Right lobe of liver (tissue), 6 donors: ENCODE measurements around the gene ENTPD2. TPM values are rescaled to one million over a fixed set of nuclear protein-coding genes. Genes with fewer than 3 reads are reported as not detected.
A peak's percentile ranks its signal among the peaks of the same experiment; 100 is the strongest.

Experiments used
- ATAC-seq, 4 donors: fragments of 200-7000 bp; cut with Tn5 transposase; one replicate each; pipeline ENCODE4 v1.9.1; 2020; ENCODE audit warnings: mild to moderate bottlenecking in 4 of 4, moderate library complexity in 4 of 4
- DNase-seq, 3 donors: peaks; one replicate each; pipeline ENCODE4 v3.0.0-alpha.2; 2020
- H3K27ac ChIP-seq, 3 donors: fragments of 200-600 bp; one replicate each; pipeline ENCODE4 v1.8.0; 2022
- H3K27me3 ChIP-seq, 2 donors: fragments of 200-600 bp; one replicate each; pipeline ENCODE4 v1.8.0; 2022
- H3K36me3 ChIP-seq, 4 donors: fragments of 200-600 bp; sonication (generic) in 1 of 4; one replicate each; pipeline versions ENCODE4 v1.5.1 to v1.8.0; 2017 to 2022; ENCODE audit warnings: control low read depth in 1 of 4
- H3K4me1 ChIP-seq, 4 donors: fragments of 200-600 bp; sonication (generic) in 1 of 4; one replicate each; pipeline versions ENCODE4 v1.5.1 to v1.8.0; 2017 to 2022; ENCODE audit warnings: control low read depth in 1 of 4
- H3K4me3 ChIP-seq, 3 donors: fragments of 200-600 bp; one replicate each; pipeline ENCODE4 v1.8.0; 2022
- H3K9me3 ChIP-seq, 4 donors: fragments of 200-600 bp; sonication (generic) in 1 of 4; one replicate each; pipeline versions ENCODE4 v1.5.1 to v1.8.0; 2017 to 2022; ENCODE audit warnings: control low read depth in 1 of 4
- POLR2A ChIP-seq: fragments of 450-650 bp; IDR thresholded peaks from one replicate; pipeline ENCODE4 v1.6.1; 2017; ENCODE audit warnings: antibody characterized with exemption, mild to moderate bottlenecking
- WGBS: methylation state at CpG from one replicate; pipeline ENCODE4 v1.1.6; 2018; ENCODE audit warnings: low coverage, low lambda C conversion rate; ENCODE audit not compliant: insufficient coverage; ENCODE audit errors: missing lambda C conversion rate; 5-methylcytosine and 5-hydroxymethylcytosine counted together
- intact Hi-C, 2 donors: fragments of 100-400 bp; cut with DNase I; formaldehyde crosslinking; loops; one replicate each; pipeline versions ENCODE4 v1.11.2 to v1.14.1; 2022
- total RNA-seq, 6 experiments: library from RNA; depleted of rRNA in 2 of 6; stranded (reverse); fragments of >200 nt in 2 of 6; fragmentation: NEBNext Ultra II Directional in 3 of 6; extraction: Animal tissue kit (Norgen Biotek cat#: 25700) in 3 of 6; gene quantifications; one replicate each; pipeline versions ENCODE4 v1.1.0 to v1.2.4, GENCODE V29; 2016 to 2023
- TF ChIP-seq, protein P1 (sequence below), 4 donors: fragments of 200-600 bp in 3 of 4; fragments of 450-650 bp in 1 of 4; IDR thresholded peaks; one replicate each; pipeline versions ENCODE4 v1.5.1 to v1.8.0; 2016 to 2022; ENCODE audit warnings: antibody characterized with exemption in 4 of 4, mild to moderate bottlenecking in 2 of 4
- donor health status: DM: no; HTN: yes; CAD: no.
- donor health status: DM: no; HTN: no; CAD: no.
- donor health status: DM: no; HTN: no; CAD: no.
- donor health status: DM: no; HTN: yes; CAD: no.
- donor health status: DM: no; HTN: yes; CAD: no.

Gene ENTPD2
- total RNA-seq, 6 experiments from 2014 or later, result 0.50 to 2.1 (median 0.80) TPM

DNA sequence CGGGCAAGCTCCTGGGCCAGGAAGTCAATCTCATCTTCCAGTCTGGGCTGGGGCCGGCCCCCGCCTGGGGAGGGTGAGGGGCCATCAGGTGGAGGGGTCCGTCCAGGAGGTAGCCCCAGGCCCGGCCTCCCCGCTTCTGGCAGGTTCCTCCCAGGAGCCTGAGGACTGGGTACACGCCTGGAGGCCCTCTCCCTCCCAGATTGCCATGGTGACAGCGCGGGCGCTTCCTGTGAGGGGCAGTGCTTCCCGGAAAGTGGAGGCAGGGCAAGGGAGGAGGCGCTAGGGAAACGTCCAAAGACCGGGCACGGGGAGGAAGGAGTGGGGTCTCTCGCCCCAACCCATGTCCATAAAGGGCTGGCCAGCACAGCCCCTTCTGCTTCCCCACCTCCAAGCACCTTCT lies 12.7 kb downstream of the ENTPD2 start:
- Histone ChIP-seq H3K36me3 (no peaks in the 10 kb centered on the region), H3K27ac (no peak overlapping the region), H3K27me3 (peaks cover 3% of the 10 kb centered on the region in 2 donors), H3K4me1 (peaks cover 0 to 6% (median 0%) of the 10 kb centered on the region in 4 donors), H3K9me3 (no peaks in the 10 kb centered on the region), H3K4me3 (no peak overlapping the region)
- ATAC-seq (peak; percentile 5 to 29 (median 8)), DNase-seq (no peak)
- no peak for TF ChIP-seq POLR2A
- TF ChIP-seq, protein P1, sequence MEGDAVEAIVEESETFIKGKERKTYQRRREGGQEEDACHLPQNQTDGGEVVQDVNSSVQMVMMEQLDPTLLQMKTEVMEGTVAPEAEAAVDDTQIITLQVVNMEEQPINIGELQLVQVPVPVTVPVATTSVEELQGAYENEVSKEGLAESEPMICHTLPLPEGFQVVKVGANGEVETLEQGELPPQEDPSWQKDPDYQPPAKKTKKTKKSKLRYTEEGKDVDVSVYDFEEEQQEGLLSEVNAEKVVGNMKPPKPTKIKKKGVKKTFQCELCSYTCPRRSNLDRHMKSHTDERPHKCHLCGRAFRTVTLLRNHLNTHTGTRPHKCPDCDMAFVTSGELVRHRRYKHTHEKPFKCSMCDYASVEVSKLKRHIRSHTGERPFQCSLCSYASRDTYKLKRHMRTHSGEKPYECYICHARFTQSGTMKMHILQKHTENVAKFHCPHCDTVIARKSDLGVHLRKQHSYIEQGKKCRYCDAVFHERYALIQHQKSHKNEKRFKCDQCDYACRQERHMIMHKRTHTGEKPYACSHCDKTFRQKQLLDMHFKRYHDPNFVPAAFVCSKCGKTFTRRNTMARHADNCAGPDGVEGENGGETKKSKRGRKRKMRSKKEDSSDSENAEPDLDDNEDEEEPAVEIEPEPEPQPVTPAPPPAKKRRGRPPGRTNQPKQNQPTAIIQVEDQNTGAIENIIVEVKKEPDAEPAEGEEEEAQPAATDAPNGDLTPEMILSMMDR (IDR thresholded peaks at IDR 0.05), result no peak
- 6% methylated on average over 3 of the region's 16 CpGs for WGBS
- intact Hi-C loops, result no loop called here

DNA sequence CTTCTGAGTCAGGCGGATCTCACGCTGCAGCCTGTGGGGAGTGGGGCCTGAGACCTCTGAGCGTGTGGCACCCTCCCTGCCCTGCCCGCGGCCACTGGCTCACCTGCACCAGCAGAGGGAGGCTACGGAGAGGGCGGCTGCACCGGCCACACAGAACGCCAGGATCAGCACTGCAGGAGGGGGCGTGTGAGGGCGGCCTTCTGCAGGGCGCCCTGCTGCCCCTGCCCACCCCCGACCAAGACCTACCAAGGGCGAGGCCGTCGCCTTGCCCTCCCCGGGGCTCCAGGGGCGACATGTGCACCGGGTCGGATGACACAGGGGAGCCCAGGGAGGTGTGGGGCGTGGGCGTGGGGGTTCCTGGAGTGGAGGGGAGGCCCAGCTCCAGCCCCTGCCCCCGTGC lies 13.3 kb downstream of the ENTPD2 start:
- ATAC-seq (no peak), DNase-seq (no peak)
- WGBS, result no CpG with 5 or more reads among the region's 23 CpGs
- Histone ChIP-seq H3K9me3 (no peaks in the 10 kb centered on the region), H3K36me3 (no peaks in the 10 kb centered on the region), H3K4me3 (no peak overlapping the region), H3K27ac (no peak overlapping the region), H3K27me3 (peaks cover 0 to 3% of the 10 kb centered on the region in 2 donors), H3K4me1 (peaks cover 0 to 4% (median 0%) of the 10 kb centered on the region in 4 donors)
- no peak for TF ChIP-seq POLR2A
- TF ChIP-seq, protein P1 (IDR thresholded peaks at IDR 0.05), result no peak
- intact Hi-C loops, result no loop called here

DNA sequence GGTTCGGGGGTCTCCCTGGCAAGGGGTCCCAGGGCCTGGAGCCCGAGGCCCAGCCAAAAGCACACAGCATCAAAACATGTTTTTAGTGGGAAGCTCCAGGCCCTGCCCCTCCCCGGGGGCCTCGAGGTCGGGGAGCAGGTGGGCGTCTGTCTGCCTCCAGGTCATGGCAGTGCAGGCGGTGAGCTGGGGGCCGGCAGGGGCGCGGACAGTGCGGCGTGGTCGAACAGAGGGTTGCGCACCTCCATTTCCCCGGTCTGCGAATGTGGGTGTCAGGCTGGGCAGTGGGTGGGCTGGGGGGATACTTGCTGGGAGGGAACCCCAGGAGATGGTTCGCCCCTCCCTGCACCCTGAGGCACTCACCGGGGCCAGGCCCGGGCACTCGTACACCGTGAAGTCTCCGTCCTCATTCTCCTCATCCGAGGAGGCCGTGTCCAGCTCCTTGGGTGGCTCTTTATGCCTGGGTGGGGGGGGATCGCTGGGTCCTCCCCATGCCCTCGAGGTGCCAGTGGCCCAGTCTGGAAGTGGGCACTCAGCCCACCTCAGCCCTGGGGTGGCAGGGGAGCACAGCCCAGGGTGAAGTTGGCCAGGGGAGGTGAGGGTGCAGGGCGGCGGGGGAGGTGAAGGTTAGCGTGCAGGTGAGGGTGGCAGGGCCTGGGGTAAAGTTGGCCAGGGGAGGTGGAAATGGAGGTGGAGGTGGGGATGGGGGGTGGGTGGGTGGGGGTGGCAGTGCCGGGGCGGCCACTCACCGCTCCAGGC lies 14.1 kb downstream of the ENTPD2 start:
- Histone ChIP-seq H3K4me3 (no peak overlapping the region), H3K36me3 (no peaks in the 10 kb centered on the region), H3K27me3 (peaks cover 0 to 3% of the 10 kb centered on the region in 2 donors), H3K9me3 (no peaks in the 10 kb centered on the region), H3K4me1 (peaks cover 0 to 3% (median 0%) of the 10 kb centered on the region in 4 donors), H3K27ac (no peak overlapping the region)
- no peak for DNase-seq
- TF ChIP-seq, protein P1 (IDR thresholded peaks at IDR 0.05), result no peak
- TF ChIP-seq POLR2A, result no peak
- intact Hi-C loops, result loop anchor here (5.0 to 10.0 kb wide), 3 partner anchors 95 to 265 kb away; partner anchors contain the start of genes C8G (in 1 of the 2) and FBXW5 (in 1 of the 2)
- 57% methylated on average over 17 of the region's 32 CpGs for WGBS
- ATAC-seq, result no peak

DNA sequence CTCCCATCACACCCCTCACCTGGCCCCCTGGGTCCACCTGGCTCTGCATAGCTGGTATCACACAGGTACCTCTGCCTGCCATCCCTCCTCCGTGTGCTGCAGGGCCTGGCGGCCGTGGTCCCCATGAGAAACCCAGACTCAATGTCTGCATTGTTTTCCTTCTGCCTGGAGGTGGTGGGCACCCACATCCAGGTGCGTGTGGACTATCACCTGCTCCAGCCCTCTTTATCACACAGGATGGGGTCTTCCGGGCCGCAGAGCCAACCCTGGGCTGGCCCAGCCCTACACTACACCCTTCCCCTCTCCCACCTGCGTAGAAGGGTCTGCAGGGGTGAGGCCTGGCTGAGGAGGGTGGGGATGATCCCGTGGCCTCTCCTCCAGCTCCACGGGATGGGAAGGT lies 14.9 kb downstream of the ENTPD2 start:
- intact Hi-C loops, result loop anchor here (5.0 to 10.0 kb wide), 3 partner anchors 94 to 264 kb away; partner anchors contain the start of genes C8G (in 1 of the 2) and FBXW5 (in 1 of the 2)
- peaks cover 0 to 1% of the 10 kb centered on the region in 2 donors for H3K27me3 ChIP-seq
- no peak for TF ChIP-seq POLR2A
- TF ChIP-seq, protein P1 (IDR thresholded peaks at IDR 0.05), result no peak
- 60% methylated on average over 2 of the region's 9 CpGs for WGBS
- H3K4me3 ChIP-seq, result no peak overlapping the region
- peaks cover 0 to 3% (median 0%) of the 10 kb centered on the region in 4 donors for H3K4me1 ChIP-seq
- H3K36me3 ChIP-seq, result no peaks in the 10 kb centered on the region
- no peaks in the 10 kb centered on the region for H3K9me3 ChIP-seq
- no peak overlapping the region for H3K27ac ChIP-seq
- no peak for DNase-seq
- ATAC-seq, result no peak
